Brain microvascular endothelial cell (primary cell): Measurements from ENCODE around the gene BNIP3.

Experiments
- DNase-seq: peaks from one replicate; pipeline ENCODE4 v3.0.0-alpha.2; 2020
- H3K27ac ChIP-seq: fragments of 250-450 bp; sonication (Bioruptor Pico); 2 replicates; pipeline ENCODE4 v1.5.1; 2020; ENCODE audit warnings: mild to moderate bottlenecking, moderate library complexity
- H3K27me3 ChIP-seq: fragments of 250-450 bp; sonication (Bioruptor Pico); replicated peaks from 2 replicates; pipeline ENCODE4 v1.5.1; 2020; ENCODE audit warnings: mild to moderate bottlenecking
- H3K36me3 ChIP-seq: fragments of 250-450 bp; sonication (Bioruptor Pico); replicated peaks from 2 replicates; pipeline ENCODE4 v1.5.1; 2020; ENCODE audit warnings: mild to moderate bottlenecking
- H3K4me3 ChIP-seq: 2 replicates; pipeline ENCODE4 v1.5.1; 2011; ENCODE audit warnings: low read depth, mild to moderate bottlenecking, control low read depth, low read length, moderate library complexity
- CTCF ChIP-seq: IDR thresholded peaks from 2 replicates; pipeline ENCODE4 v1.5.1; 2011; ENCODE audit warnings: low read depth, mild to moderate bottlenecking, moderate library complexity, low read length, control low read depth, inconsistent platforms; ENCODE audit errors: missing control alignments
- in situ Hi-C: cut with HindIII; loops from 2 replicates; pipeline ENCODE4 v1.10.0; 2017; ENCODE audit warnings: low sequenced_read_pairs, low pct_ligation_motif_present

BNIP3 gene, protein sequence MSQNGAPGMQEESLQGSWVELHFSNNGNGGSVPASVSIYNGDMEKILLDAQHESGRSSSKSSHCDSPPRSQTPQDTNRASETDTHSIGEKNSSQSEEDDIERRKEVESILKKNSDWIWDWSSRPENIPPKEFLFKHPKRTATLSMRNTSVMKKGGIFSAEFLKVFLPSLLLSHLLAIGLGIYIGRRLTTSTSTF

DNA sequence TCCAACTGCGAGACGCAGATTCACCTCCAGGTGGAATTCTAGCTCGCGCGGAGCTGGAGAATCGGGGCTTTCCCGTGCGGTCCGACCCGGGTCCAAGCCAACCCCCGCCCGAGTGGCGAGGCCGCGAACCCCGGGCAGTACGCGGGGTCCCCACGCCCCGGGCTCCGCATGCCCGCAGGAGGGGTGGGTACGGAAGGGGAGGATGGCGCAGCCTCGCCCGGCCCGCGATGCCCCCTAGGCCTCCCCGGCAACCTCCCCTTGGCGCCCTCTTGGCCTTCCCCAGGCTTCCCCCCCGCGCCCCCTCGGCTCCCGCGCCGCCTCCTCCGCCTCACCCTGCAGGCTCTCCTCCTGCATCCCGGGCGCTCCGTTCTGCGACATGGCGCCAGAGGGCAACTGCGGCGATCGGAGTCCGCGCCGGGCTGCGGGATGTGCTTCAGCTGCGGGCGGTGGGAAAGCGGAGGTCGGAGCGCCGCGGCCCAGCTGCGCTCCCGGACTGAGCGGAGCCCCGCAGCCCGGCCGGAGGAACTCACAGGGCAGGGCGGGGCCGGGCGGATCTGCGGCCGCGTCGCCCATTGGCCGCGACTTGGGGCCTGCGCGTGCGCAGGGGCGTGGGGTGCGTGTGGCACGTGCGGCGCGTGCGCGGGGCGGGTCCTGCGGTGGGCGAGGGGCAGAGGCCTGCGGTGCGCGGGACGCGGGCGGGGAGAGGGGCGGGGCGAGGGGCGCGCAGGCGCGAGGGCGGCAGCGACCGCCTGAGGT is at the start of gene BNIP3:
BNIP3 (minus strand) TSS at position 495 of the 756 bp plus-strand sequence; CDS start at position 378, 117 bp downstream.
- peak; percentile 74 for DNase-seq
- no peaks in the 10 kb centered on the region for H3K36me3 ChIP-seq
- no peak within 1 kb of the TSS for H3K27ac ChIP-seq
- no peaks in the 10 kb centered on the region for H3K27me3 ChIP-seq
- TF ChIP-seq CTCF = peak; percentile 11
- in situ Hi-C loops = no loop called here
- peak within 1 kb of the TSS; percentile 71 for H3K4me3 ChIP-seq

DNA sequence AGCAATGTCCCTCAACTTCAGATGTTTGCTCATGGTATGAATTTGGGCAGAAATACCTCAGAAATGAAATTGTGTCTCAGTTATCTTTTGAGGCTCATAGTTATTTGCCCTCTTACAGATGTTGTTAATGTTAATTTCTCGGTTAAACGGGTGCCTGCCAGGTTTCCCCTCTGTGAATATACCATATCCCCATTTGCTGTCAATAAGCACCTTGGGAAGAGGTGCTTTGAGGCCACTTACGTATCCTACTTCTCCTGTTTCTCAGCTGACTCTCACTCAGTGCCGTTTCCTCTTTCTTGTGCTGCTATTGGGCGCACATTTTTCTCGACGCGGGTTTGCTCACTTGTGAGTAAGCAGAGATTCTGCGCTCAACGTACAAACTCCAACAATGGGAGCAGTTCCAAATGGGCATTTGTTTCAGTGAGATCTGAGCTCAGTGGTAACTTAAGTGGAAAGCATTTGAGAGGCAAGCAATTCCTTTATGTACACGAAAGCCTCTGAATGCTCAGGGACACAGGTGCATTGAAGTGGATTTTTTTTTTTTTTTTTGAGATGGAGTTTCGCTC is 49.3 kb upstream of the BNIP3 start:
- no peak for TF ChIP-seq CTCF
- DNase-seq = no peak
- Histone ChIP-seq H3K27me3 (peaks cover 17% of the 10 kb centered on the region), H3K27ac (no peak overlapping the region), H3K4me3 (no peak overlapping the region), H3K36me3 (no peaks in the 10 kb centered on the region)
- in situ Hi-C loops = no loop called here

DNA sequence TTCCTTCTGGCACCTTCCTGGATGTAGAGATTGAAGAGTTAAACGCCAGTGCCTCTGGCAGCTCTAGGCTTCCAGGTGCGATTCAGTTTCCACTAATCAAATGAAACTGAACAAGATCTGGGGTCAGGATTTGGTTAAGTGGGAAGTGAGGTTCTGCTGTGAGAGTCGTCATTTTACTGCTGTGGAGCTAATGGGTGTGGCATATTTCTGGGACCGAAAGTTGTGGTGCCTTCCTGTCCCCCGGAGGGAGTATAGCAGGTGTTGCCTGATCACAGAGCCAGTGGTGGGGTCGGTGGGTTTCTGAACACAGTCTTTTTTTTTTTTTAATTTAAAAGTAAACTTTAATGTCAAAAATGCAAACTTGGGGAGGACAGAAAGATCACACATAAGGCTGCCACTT is 47.0 kb upstream of the BNIP3 start:
- H3K36me3 ChIP-seq = no peaks in the 10 kb centered on the region
- no peak for DNase-seq
- no peak overlapping the region for H3K27ac ChIP-seq
- no peak overlapping the region for H3K4me3 ChIP-seq
- TF ChIP-seq CTCF = no peak
- H3K27me3 ChIP-seq = no peaks in the 10 kb centered on the region
- in situ Hi-C loops = no loop called here

- no peak overlapping the region for H3K27ac ChIP-seq
- H3K4me3 ChIP-seq = no peak overlapping the region
- peak; percentile 54 for DNase-seq
- H3K27me3 ChIP-seq = peaks cover 3% of the 10 kb centered on the region
- in situ Hi-C loops = no loop called here
- no peaks in the 10 kb centered on the region for H3K36me3 ChIP-seq
- no peak for TF ChIP-seq CTCF
These were observed 45.8 kb upstream of the BNIP3 start for GRCh38 chr10:132027423-132027983.

DNA sequence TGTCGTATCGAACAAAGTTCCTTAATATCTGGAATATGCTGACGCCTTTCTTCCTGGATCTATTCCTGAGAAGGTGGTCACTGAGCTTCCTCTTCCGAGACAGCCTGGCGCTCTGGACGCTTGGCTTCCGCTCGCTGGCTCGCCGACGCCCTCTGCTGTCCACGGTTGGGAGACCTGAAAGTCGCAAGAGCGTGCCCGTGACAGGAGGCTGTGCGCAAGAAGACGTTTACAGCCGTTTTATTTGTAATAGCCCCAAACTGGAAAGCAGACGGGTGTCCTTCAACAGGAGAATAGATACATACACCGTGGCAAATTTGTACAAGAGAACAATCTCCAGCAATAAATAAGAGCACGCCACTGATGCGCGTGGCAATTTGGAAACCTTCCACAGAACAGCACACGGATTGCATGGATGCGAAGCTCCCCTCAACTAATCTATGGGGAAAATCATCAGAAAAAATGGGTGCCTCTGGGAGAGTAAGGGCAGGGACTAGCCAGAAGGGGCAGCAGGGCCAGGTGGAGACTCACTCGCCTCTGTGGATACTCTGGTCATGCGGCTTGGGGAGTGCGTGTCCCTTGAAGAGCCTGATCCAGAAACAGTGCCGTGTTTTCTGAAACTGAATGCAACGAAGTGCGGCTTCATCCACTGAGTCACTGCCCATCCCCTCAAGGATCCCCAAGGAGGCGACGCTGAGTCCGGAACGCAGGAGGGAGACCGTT is 41.5 kb upstream of the BNIP3 start:
- no peak overlapping the region for H3K4me3 ChIP-seq
- in situ Hi-C loops = no loop called here
- DNase-seq = peak; percentile 56
- no peak overlapping the region for H3K27ac ChIP-seq
- peak; percentile 96 for TF ChIP-seq CTCF
- no peaks in the 10 kb centered on the region for H3K36me3 ChIP-seq
- H3K27me3 ChIP-seq = peaks cover 3% of the 10 kb centered on the region
